HG02870 (cell line): Measurements from ENCODE around the gene HADHA.
"Not testable (repeated sequence)": the region's sequence is repeated elsewhere in the genome, so short reads cannot be mapped to it uniquely, and the experiment has no call there.

ENCODE experiments used
- ATAC-seq: cut with Tn5 transposase; IDR thresholded peaks from one replicate; pipeline ENCODE4 v1.9.1; 2021; ENCODE audit warnings: mild to moderate bottlenecking, moderate library complexity; ENCODE audit not compliant: unreplicated experiment

Gene HADHA

DNA sequence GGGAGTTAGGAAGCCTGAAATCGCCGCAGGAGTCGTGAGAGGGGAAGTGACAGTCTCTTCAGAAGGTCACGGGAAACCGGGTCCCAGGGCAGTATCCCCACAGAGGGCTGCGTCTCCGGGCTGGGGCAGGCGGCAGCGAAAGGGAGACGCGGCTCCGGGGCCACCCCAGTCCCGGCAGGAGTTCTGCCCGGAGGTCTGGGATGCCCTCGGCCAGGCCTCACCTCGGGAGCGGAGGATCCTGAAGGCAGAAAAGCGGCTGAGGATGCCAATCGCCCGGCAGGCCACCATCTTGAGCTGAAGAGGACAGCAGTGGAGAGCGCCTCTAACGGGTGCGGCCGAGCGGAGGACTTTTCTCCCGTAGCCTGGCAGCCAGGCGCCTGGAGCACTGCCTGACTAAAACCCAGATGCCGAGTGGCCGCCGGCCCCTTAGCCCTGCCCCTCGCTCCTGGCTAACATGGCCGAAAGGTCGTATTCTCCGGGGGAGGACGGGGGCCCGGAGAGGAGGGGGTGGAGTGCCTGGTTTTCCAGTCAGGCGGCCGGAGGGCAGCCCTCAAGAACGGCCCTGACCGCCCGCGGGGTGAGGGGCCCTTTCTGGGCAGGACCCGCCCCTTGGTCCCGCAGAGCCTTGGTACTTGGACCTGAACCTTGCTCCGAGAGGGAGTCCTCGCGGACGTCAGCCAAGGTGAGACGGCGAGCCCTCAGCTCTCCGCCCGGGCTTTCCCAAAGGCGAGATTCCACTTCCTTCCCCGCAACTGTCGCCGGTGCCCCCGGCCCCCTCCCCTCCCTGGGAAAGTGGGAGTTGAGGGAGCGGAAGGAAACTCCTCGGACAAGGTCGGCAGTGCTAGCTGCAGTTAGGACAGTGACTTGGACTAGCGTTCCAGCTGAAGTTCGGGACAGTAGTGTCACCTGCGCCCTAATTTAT is at the start of gene HADHA, which contains the start of gene HADHB:
Gene HADHA (minus strand): TSS at position 324 of the 922 bp plus-strand sequence. CDS start 36 bp downstream, at position 288.
Gene HADHB (plus strand): TSS at position 631 of the 922 bp plus-strand sequence. CDS start 9,316 bp downstream, outside the sequence.
- ATAC-seq, result peak; percentile 66

DNA sequence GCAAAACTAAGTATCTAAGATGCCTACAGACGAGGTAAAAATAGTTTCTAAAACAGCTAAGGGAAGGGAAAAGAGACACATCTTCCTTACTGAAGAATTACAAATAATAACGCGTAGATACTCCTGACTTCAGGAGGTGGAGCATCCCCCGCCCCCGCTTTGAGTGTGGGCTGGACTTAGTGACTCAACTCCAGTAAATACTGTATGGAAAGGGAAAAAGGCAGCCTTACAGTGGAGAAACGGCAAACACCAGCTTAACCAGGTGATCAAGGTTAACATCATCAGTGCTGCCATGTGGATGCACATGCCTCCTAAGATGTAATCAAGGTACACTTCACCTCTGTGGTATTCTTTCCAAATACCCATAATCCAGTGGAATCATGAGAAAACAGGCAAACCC is 48.2 kb upstream of the HADHA start:
- ATAC-seq, result no peak

GRCh38 chr2:26290001-26290400 is 45.6 kb upstream of the HADHA start:
- no peak for ATAC-seq

DNA sequence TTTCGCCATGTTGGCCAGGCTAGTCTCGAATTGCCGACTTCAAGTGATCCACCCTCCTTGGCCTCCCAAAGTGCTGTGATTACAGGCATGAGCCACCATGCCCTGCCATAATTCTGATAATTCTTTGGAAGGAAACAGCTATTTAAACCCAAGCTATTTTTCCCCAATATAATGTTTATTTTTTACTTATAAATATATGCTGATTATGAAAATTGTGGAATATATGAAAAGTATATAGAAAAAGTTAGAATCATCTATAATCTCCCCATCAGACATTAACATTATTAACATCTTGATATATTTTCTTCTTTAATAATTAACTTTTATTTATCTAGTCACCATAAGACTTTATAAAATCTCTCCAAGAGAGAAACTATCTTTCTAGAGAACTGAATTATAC is 41.5 kb upstream of the HADHA start:
- no peak for ATAC-seq

DNA sequence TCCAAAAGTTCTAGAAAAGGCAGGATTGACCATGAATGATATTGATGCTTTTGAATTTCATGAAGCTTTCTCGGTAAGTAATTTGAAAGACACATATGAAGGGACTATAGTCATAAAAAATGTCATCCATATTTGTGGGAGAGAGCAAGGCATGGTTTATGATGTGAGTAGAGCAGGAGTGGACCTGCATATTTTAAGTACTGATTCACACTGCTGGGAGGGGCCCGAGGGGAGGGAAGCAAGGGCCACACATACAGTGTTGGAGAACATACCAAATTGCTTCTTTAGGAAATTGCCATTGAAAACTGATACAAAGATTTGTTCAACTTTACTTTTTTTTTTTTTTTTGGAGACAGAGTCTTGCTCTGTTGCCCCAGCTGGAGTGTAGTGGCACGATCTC is 39.7 kb upstream of the HADHA start:
- no peak for ATAC-seq

DNA sequence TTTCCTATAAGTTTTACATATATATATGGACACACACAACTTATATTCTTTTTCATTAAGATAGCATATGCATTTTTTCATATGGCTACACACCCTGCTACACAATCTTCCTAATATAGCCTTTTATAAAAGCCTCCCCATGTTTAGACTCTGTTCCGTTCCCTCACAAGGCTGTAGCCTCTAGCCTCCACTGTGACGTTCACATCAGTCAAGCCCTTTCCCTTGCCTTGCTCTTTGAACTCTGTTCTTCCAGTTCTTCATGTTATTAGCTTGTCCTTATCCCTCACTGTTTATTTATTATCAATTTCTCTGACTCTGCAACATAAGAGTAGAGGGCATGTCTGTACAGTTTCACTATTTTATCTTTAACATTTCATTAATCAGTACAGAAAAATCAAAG is 39.2 kb upstream of the HADHA start:
- no peak for ATAC-seq

- ATAC-seq, result no peak
Observed at GRCh38 chr2:26281226-26281625, 36.8 kb upstream of the HADHA start.

GRCh38 chr2:26279886-26280285 is 35.5 kb upstream of the HADHA start:
- ATAC-seq, result no peak

DNA sequence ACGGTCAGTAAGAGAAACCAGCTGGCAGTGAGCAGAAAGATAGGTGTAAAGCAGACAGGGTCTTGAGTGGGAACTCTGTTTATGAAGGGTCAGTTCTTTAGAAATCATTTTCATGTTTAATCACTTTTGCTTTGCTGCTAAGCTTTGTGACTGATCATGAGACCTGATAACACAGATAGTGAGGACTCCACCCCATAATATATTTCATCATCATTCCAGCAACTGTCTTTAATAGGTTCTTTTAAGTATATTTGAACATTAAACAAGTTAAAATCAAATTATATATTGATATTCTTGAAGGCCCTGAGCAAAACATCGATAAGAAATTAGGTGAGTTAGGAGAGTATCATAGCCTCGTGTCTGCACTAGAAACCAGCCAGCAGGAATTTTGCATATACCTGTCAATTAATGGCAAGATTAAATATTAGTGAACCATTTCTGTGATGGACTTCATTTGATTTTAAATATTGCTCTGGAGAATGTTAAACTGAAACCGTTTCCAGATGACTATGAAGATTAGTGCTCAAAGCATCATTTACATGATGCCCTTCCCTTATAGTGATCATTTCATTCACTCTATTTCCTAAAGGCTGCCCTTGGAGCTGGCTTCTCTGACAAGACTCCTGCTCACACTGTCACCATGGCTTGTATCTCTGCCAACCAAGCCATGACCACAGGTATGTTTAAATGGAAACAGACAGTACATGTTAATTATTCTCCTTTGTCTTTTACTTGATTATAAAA is 32.2 kb upstream of the HADHA start:
- ATAC-seq, result no peak

DNA sequence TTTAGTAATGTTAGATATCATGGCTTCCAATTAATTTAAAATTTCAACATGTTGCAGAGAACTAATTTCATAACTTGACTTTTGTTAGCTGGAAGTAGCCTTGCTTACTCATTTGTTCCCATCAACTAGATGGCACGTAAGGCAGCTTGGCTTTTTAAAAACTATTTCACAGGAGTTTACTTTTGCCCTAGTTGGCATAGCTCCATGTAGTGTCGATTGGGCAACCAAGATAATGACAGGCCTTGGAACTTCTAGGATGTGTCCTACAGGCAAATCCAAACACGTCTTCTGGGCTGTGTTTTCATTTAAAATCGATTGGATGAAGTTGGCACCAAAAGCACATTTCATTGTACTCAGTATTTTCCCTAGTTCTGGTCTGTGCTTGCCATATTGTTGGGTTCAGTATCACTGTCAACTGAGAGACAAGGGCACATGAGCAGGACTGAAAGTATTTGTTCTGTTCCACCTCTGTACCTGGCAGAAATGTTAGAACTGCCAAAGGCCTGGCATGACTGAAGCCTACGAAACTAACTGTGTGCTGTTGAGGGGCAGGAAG is 29.7 kb upstream of the HADHA start:
- ATAC-seq, result no peak

DNA sequence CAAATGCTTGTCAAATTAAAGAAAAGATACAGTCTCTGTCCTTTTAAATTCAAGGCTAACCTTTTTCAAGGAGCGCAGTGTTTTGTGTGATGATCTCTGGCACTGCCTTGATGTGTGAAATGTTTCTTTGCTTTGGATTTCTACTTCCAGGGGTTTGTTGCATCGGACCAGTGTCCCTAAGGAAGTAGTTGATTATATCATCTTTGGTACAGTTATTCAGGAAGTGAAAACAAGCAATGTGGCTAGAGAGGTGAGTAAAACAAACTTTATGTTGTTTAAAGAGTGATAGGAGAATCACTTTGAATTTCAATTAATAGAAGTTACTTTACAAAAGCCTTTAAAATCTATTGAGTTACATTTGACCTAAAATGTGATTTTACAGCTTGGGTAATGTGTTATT is 29.1 kb upstream of the HADHA start:
- ATAC-seq, result no peak

GRCh38 chr2:26270373-26270772 is 25.9 kb upstream of the HADHA start:
- no peak for ATAC-seq

DNA sequence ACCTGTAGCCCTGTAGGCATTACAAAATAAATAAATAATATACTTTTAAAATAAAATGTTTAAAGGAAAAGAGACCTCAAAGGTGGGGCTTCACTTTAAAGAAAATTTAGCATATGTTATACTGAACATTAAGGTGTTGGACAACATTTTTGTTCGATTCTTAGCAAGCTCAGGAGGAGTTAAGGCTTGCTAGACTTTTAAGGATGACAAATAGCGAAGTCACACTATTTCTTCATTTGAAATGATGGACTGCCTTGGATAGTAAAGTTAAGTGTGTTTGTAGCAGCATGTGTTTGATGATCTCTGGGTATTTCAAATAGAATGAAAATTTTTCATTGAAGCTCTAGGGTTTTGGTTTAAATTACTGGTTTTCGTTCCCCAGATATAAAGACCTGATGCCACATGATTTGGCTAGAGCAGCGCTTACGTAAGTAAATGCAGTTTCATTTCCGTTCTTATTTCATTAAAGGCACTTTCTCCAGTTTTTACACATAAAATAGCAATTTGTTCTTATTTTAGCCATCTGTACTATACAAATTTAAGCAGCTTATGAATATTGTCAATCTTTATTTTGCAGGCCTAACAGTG is 25.2 kb upstream of the HADHA start:
- ATAC-seq, result no peak

DNA sequence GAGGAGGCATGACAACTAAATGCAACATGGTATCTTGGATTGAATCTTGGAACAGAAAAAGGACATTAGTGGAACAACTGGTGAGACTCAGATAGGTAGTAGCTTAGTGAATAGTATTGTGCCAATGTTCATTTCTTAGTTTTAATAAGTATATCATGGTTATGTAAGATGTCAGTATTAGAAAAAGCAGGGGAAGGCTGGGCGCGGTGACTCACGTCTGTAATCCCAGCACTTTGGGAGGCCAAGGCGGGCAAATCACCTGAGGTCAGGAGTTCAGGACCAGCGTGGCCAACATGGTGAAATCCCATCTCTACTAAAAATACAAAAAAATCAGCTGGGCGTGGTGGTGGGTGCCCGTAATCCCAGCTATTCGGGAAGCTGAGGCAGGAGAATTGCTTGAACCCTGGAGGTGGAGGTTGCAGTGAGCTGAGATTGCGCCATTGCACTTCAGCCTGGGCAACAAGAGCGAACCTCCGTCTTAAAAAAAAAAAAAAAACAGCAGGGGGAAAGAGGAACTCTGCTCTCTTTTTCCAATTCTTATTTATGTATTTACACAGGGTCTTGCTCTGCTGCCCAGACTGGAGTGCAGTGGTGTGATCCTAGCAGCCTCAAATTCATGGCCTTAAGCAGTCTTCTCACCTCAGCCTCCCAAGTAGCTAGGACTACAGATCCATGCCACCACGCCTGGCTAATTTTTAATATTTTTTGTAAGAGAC is 24.4 kb upstream of the HADHA start:
- ATAC-seq, result not testable (repeated sequence)

DNA sequence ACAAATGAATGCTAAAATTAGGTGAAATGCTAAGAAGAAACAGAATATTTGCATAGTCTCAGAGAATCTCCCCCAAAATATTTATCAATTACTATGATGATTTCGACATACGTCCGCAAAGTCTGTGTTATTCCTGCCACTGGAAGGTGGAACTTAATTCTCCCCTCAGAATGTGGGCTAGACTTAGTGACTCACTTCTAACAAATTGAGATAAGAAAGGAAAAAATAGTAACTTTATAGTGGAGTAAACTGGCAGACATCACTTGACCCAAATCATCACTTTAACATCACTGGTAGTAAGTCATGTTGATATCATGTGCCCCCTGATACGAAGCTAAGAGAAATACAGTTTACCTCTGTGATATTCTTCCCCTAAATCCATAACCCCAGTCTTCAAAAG is 23.8 kb upstream of the HADHA start:
- ATAC-seq, result no peak

GRCh38 chr2:26258836-26259235 is 14.4 kb upstream of the HADHA start:
- ATAC-seq, result not testable (repeated sequence)

GRCh38 chr2:26255759-26256384 is 11.4 kb upstream of the HADHA start:
- ATAC-seq, result no peak

GRCh38 chr2:26251893-26252292 is 7.5 kb upstream of the HADHA start:
- ATAC-seq, result no peak

GRCh38 chr2:26249625-26250024 is 5.2 kb upstream of the HADHA start:
- ATAC-seq, result no peak

- ATAC-seq, result no peak
Observed at GRCh38 chr2:26246818-26247217, 2.4 kb upstream of the HADHA start.
